H1 (cell line): ENCODE data around the gene ADAMTS4. TPM values are rescaled to one million over a fixed set of nuclear protein-coding genes. Genes with fewer than 3 reads are reported as not detected.

Experiments
- CTCF ChIA-PET: fragments of 300-600 bp; sonication (Branson Sonifier 250); formaldehyde crosslinking; loops from one replicate; lab custom pipeline; 2021; ENCODE audit not compliant: partially characterized antibody; lab: Charles Lee
- POLR2A ChIA-PET: fragments of 300-600 bp; sonication (Branson Sonifier 250); formaldehyde crosslinking; loops from one replicate; lab custom pipeline; 2021; ENCODE audit warnings: inconsistent platforms; ENCODE audit not compliant: partially characterized antibody; lab: Charles Lee
- DNase-seq, 2 experiments: peaks; one replicate each; pipeline versions ENCODE4 v3.0.0 to v3.0.0-alpha.2; 2010 to 2022; ENCODE audit warnings: low spot score in 2 of 2, low read depth in 1 of 2, mixed read lengths in 1 of 2
- FAIRE-seq: peaks from 2 replicates; lab custom pipeline; 2011; peaks lifted over from hg19 to GRCh38; lab: Jason Lieb, UNC
- H2AFZ ChIP-seq: 2 replicates; pipeline ENCODE4 v1.8.1; 2012; ENCODE audit warnings: low read length, inconsistent platforms
- H2AK5ac ChIP-seq: 2 replicates; pipeline ENCODE4 v1.6.1; 2013; ENCODE audit warnings: low read depth, low read length
- H2BK120ac ChIP-seq: replicated peaks from 2 replicates; pipeline ENCODE3; 2013; ENCODE audit warnings: low read depth, low read length, inconsistent platforms
- H2BK12ac ChIP-seq: 2 replicates; pipeline ENCODE4 v1.6.1; 2013; ENCODE audit warnings: low read depth, low read length
- H2BK15ac ChIP-seq: 2 replicates; pipeline ENCODE4 v1.6.1; 2013; ENCODE audit warnings: low read length
- H2BK20ac ChIP-seq: 2 replicates; pipeline ENCODE4 v1.6.1; 2013; ENCODE audit warnings: low read length
- H2BK5ac ChIP-seq: 2 replicates; pipeline ENCODE4 v1.6.1; 2013; ENCODE audit warnings: low read depth, low read length
- H3K14ac ChIP-seq: 2 replicates; pipeline ENCODE4 v1.6.1; 2013; ENCODE audit warnings: inconsistent platforms; ENCODE audit not compliant: insufficient read length
- H3K18ac ChIP-seq: 2 replicates; pipeline ENCODE4 v1.6.1; 2013; ENCODE audit warnings: low read length; ENCODE audit errors: extremely low read depth
- H3K23ac ChIP-seq: 2 replicates; pipeline ENCODE4 v1.6.1; 2013; ENCODE audit warnings: inconsistent platforms; ENCODE audit not compliant: insufficient read length
- H3K23me2 ChIP-seq: 2 replicates; pipeline ENCODE4 v1.6.1; 2013; ENCODE audit warnings: low read depth, low read length
- H3K27ac ChIP-seq: 2 replicates; pipeline ENCODE4 v1.6.1; 2011; ENCODE audit warnings: low read depth, low read length, inconsistent platforms
- H3K27me3 ChIP-seq, 4 experiments: replicated peaks in 1 of 4; 1 replicate in 1 of 4; 2 replicates in 3 of 4; pipeline versions ENCODE4 v1.6.1 to v1.8.1; 2011 to 2013; ENCODE audit warnings: low read length in 3 of 4, mild to moderate bottlenecking in 3 of 4, inconsistent platforms in 2 of 4, mixed read lengths in 2 of 4, moderate library complexity in 1 of 4; ENCODE audit not compliant: control insufficient read depth in 3 of 4, insufficient read depth in 3 of 4; ENCODE audit errors: extremely low read depth in 1 of 4
- H3K36me3 ChIP-seq, 4 experiments: 2 replicates each; pipeline versions ENCODE4 v1.6.1 to v1.8.1; 2011 to 2013; ENCODE audit warnings: mild to moderate bottlenecking in 4 of 4, low read length in 3 of 4, moderate library complexity in 2 of 4, control low read depth in 1 of 4, inconsistent platforms in 1 of 4; ENCODE audit not compliant: insufficient read depth in 4 of 4, control insufficient read depth in 2 of 4
- H3K4ac ChIP-seq: replicated peaks from 2 replicates; pipeline ENCODE3; 2013; ENCODE audit warnings: low read length, low read depth, mixed read lengths, inconsistent platforms; ENCODE audit not compliant: insufficient read length
- H3K4me1 ChIP-seq, 4 experiments: replicated peaks in 1 of 4; 1 replicate in 1 of 4; 2 replicates in 3 of 4; pipeline versions ENCODE4 v1.6.1 to v1.8.1; 2011 to 2013; ENCODE audit warnings: low read length in 3 of 4, inconsistent platforms in 2 of 4, mixed read lengths in 1 of 4; ENCODE audit not compliant: insufficient read depth in 4 of 4, control insufficient read depth in 3 of 4
- H3K4me2 ChIP-seq, 2 experiments: 2 replicates each; pipeline versions ENCODE4 v1.6.1 to v1.8.1; 2011 to 2013; ENCODE audit warnings: low read depth in 2 of 2, low read length in 2 of 2, control low read depth in 1 of 2, inconsistent platforms in 1 of 2, mild to moderate bottlenecking in 1 of 2; ENCODE audit not compliant: insufficient read depth in 1 of 2
- H3K4me3 ChIP-seq, 4 experiments: fragments of 200-600, 300-600 bp in 1 of 4; sonication (generic), shearing (Covaris generic), sonication (Bioruptor Twin) in 1 of 4; 2 replicates each; pipeline versions ENCODE4 v1.5.1 to v1.8.1; 2011 to 2016; ENCODE audit warnings: low read length in 4 of 4, low read depth in 3 of 4, control low read depth in 2 of 4, inconsistent platforms in 2 of 4, mild to moderate bottlenecking in 2 of 4, mixed read lengths in 1 of 4, moderate library complexity in 1 of 4; ENCODE audit not compliant: insufficient read depth in 2 of 4; ENCODE audit errors: extremely low read depth in 1 of 4
- H3K56ac ChIP-seq: replicated peaks from 2 replicates; pipeline ENCODE3; 2013; ENCODE audit warnings: low read depth, mild to moderate bottlenecking, mixed read lengths, low read length, inconsistent platforms; ENCODE audit not compliant: insufficient read length
- H3K79me1 ChIP-seq: 2 replicates; pipeline ENCODE4 v1.6.1; 2013; ENCODE audit warnings: low read depth, low read length, control low read depth
- H3K79me2 ChIP-seq, 2 experiments: 2 replicates each; pipeline versions ENCODE4 v1.6.1 to v1.8.1; 2012 to 2013; ENCODE audit warnings: low read length in 2 of 2, mild to moderate bottlenecking in 2 of 2, inconsistent platforms in 1 of 2; ENCODE audit not compliant: insufficient read depth in 2 of 2, control insufficient read depth in 1 of 2
- H3K9ac ChIP-seq, 4 experiments: replicated peaks in 1 of 4; 1 replicate in 1 of 4; 2 replicates in 3 of 4; pipeline versions ENCODE4 v1.6.1 to v1.8.1; 2011 to 2013; ENCODE audit warnings: low read depth in 3 of 4, low read length in 3 of 4, control low read depth in 2 of 4, mild to moderate bottlenecking in 2 of 4, moderate library complexity in 2 of 4, inconsistent platforms in 1 of 4; ENCODE audit errors: extremely low read depth in 1 of 4
- H3K9me3 ChIP-seq, 2 experiments: 2 replicates each; pipeline versions ENCODE4 v1.6.1 to v1.8.1; 2012 to 2013; ENCODE audit warnings: mild to moderate bottlenecking in 2 of 2, moderate library complexity in 2 of 2, control low read depth in 1 of 2, inconsistent platforms in 1 of 2, low read depth in 1 of 2, low read length in 1 of 2, mixed read lengths in 1 of 2; ENCODE audit not compliant: insufficient read depth in 2 of 2
- H4K20me1 ChIP-seq, 2 experiments: replicated peaks in 1 of 2; 2 replicates each; pipeline versions ENCODE3 to v1.8.1; 2011 to 2013; ENCODE audit warnings: inconsistent platforms in 2 of 2, low read length in 2 of 2, mild to moderate bottlenecking in 1 of 2; ENCODE audit not compliant: insufficient read depth in 2 of 2, control insufficient read depth in 1 of 2
- H4K5ac ChIP-seq: 2 replicates; pipeline ENCODE4 v1.6.1; 2013; ENCODE audit warnings: low read length, low read depth, mixed read lengths, inconsistent platforms; ENCODE audit not compliant: insufficient read length
- H4K8ac ChIP-seq: 2 replicates; pipeline ENCODE4 v1.8.0; 2013; ENCODE audit warnings: mild to moderate bottlenecking, moderate library complexity, low read length, inconsistent platforms; ENCODE audit not compliant: insufficient read depth; ENCODE audit errors: extremely low read depth
- H4K91ac ChIP-seq: replicated peaks from 2 replicates; pipeline ENCODE3; 2013; ENCODE audit warnings: low read length, mixed read lengths, inconsistent platforms; ENCODE audit not compliant: insufficient read length
- CHD1 ChIP-seq: IDR thresholded peaks from 2 replicates; pipeline ENCODE4 v1.6.1; 2012; ENCODE audit warnings: low read depth, low read length, improper control_type of control experiment
- HDAC2 ChIP-seq, 2 experiments: fragments of 300-600 bp in 1 of 2; sonication (generic) in 1 of 2; IDR thresholded peaks; 2 replicates each; pipeline ENCODE4 v1.6.1; 2011 to 2012; ENCODE audit warnings: low read depth in 2 of 2, low read length in 2 of 2, mild to moderate bottlenecking in 2 of 2, moderate library complexity in 2 of 2, borderline replicate concordance in 1 of 2, inconsistent platforms in 1 of 2
- JUN ChIP-seq: IDR thresholded peaks from 2 replicates; pipeline ENCODE4 v1.6.1; 2011; ENCODE audit warnings: low read depth, mild to moderate bottlenecking, improper control_type of control experiment, low read length
- MAX ChIP-seq: IDR thresholded peaks from 2 replicates; pipeline ENCODE4 v1.6.1; 2012; ENCODE audit warnings: inconsistent platforms
- PHF8 ChIP-seq: fragments of 200-600 bp; sonication (generic); conservative IDR thresholded peaks from 2 replicates; pipeline ENCODE4 v1.7.1; 2012; ENCODE audit warnings: low read depth, mild to moderate bottlenecking, inconsistent platforms, low read length, moderate library complexity
- SIN3A ChIP-seq, 2 experiments: IDR thresholded peaks in 1 of 2; conservative IDR thresholded peaks in 1 of 2; 2 replicates each; pipeline ENCODE4 v1.6.1; 2011 to 2012; ENCODE audit warnings: low read length in 2 of 2, improper control_type of control experiment in 1 of 2, low read depth in 1 of 2, mild to moderate bottlenecking in 1 of 2
- SP1 ChIP-seq: IDR thresholded peaks from 2 replicates; pipeline ENCODE4 v1.6.1; 2011; ENCODE audit warnings: low read depth, low read length
- TAF7 ChIP-seq: optimal IDR thresholded peaks from 2 replicates; pipeline ENCODE3; 2011; ENCODE audit warnings: low read depth, mild to moderate bottlenecking, inconsistent platforms, low read length, moderate library complexity, borderline replicate concordance
- WGBS, 2 experiments: shearing (Covaris generic) in 1 of 2; methylation state at CpG; one replicate each; pipeline versions ENCODE4 v1.1.6 to v1.1.7; 2013 to 2015; ENCODE audit warnings: low lambda C conversion rate in 2 of 2, mixed read lengths in 2 of 2, inconsistent platforms in 1 of 2, low coverage in 1 of 2, missing lambda C conversion rate in 1 of 2; ENCODE audit not compliant: insufficient replicate concordance in 2 of 2, insufficient coverage in 1 of 2, insufficient read length in 1 of 2; ENCODE audit errors: extremely low coverage in 1 of 2, missing lambda C conversion rate in 1 of 2; 5-methylcytosine and 5-hydroxymethylcytosine counted together
- polyA plus RNA-seq, 7 experiments: library from polyadenylated mRNA; depleted of rRNA in 3 of 7; stranded (reverse) in 5 of 7; unstranded in 2 of 7; fragments of >200 nt in 5 of 7; fragments of 200-250 nt in 2 of 7; gene quantifications; 1 replicate in 5 of 7; 2 replicates in 1 of 7; 4 replicates in 1 of 7; pipeline versions ENCODE4 v1.2.1 to v1.2.3, GENCODE V29; 2011 to 2013; ENCODE audit warnings: missing spikeins in 2 of 7, mixed read lengths in 2 of 7
- total RNA-seq: library from RNA; stranded (reverse); fragmentation: NEBNext Ultra II Directional; extraction: Animal tissue kit (Norgen Biotek cat#: 25700); gene quantifications from 2 replicates; pipeline ENCODE4 v1.2.1, GENCODE V29; 2021

Gene ADAMTS4
- total and polyA plus RNA-seq, 2 of the 8 experiments (the other 6 are each of a cell fraction or from before 2014, with no cell fraction given), result 4.6 to 7.2 TPM

GRCh38 chr1:161166669-161167548 is 31.9 kb downstream of the ADAMTS4 start:
- peak overlapping the region; percentile 66 to 92 for H3K4me2 ChIP-seq
- H2BK12ac ChIP-seq, result no peak overlapping the region
- H3K9ac ChIP-seq, result peak overlapping the region; percentile 43 to 69 (median 54); a peak in 6 of 7 replicates
- H3K79me2 ChIP-seq, result no peaks in the 10 kb centered on the region
- TF ChIP-seq JUN (no peak), HDAC2 (IDR thresholded peaks at IDR 0.05; ENCODE audit: borderline replicate concordance in 1 of 2, low read depth in 2 of 2, low read length in 2 of 2) (no peak), PHF8 (0 out of 2 replicates have a peak, but pooled peaks have one; percentile 15), SP1 (no peak), CHD1 (no peak), MAX (peak; percentile 44), TAF7 (peak; percentile 13), SIN3A (conservative IDR thresholded peaks at IDR 0.05 in 1 of 2, IDR thresholded peaks at IDR 0.05 in 1 of 2; ENCODE audit: low read depth in 1 of 2, low read length in 2 of 2) (no peak)
- TF ChIP-seq, all 59 proteins: peak for 3
- Histone ChIP-seq H4K91ac (peak overlapping the region; percentile 67), H4K20me1 (no peaks in the 10 kb centered on the region), H2AK5ac (no peak overlapping the region), H3K4ac (peak overlapping the region; percentile 22), H3K18ac (no peak overlapping the region), H3K4me1 (peaks cover 0 to 7% (median 5%) of the 10 kb centered on the region in 4 experiments; a peak in 4 of 7 replicates), H2BK5ac (0 out of 2 replicates have a peak overlapping the region, but pooled peaks have one; percentile 3), H3K23ac (no peak overlapping the region), H3K56ac (peak overlapping the region; percentile 9), H2BK15ac (peak overlapping the region; percentile 72; the same call in 1 of the 2 replicates), H2AFZ (no peak overlapping the region), H2BK120ac (no peak overlapping the region), H4K5ac (peak overlapping the region; percentile 20), H3K36me3 (peaks cover 7 to 20% (median 14%) of the 10 kb centered on the region in 4 experiments; a peak in 6 of 8 replicates), H3K4me3 (peak overlapping the region; percentile 64 to 83 (median 82)), H4K8ac (peak overlapping the region; percentile 41), H3K23me2 (peaks cover 11% of the 10 kb centered on the region; the same call in 1 of the 2 replicates), H2BK20ac (no peak overlapping the region), H3K27ac (peak overlapping the region; percentile 4; the same call in 1 of the 2 replicates), H3K79me1 (no peaks in the 10 kb centered on the region), H3K9me3 (no peaks in the 10 kb centered on the region), H3K27me3 (no peaks in the 10 kb centered on the region), H3K14ac (no peak overlapping the region)
- ChIA-PET POLR2A (interaction anchor here (1.3 to 4.7 kb wide), 9 partner anchors 9 to 148 kb away, joined by 3 to 51 read pairs (median 12); partner anchors contain the start of genes ADAMTS4, B4GALT3, DEDD and NDUFS2), CTCF (interaction anchor here (0.6 to 5.3 kb wide), 16 partner anchors 9 to 215 kb away, joined by 3 to 32 read pairs (median 6); partner anchors contain the start of genes ADAMTS4, B4GALT3, NDUFS2 and UFC1)
- DNase-seq (peak in 1 of 2 experiments; percentile 71), FAIRE-seq (no peak)
- WGBS, 2 experiments, result 7% methylated on average over 31 of the region's 33 CpGs; no CpG with 5 or more reads in 1 of the 2 experiments
